PC-9 (cell line): ENCODE results near the gene SELPLG. TPM values are rescaled to one million over a fixed set of nuclear protein-coding genes. Genes with fewer than 3 reads are reported as not detected.
A peak's percentile ranks its signal among the peaks of the same experiment; 100 is the strongest.

ENCODE experiments used
- BruUV-seq: library from RNA; stranded (reverse); fragments of 400-500 nt; replicated peaks from 2 replicates; lab custom pipeline; 2021; lab: Mats Ljungman, UMichigan
- CTCF ChIA-PET: fragments of 300-600 bp; sonication (Branson Sonifier 250); formaldehyde crosslinking; loops from one replicate; lab custom pipeline; 2022; ENCODE audit warnings: antibody characterized with exemption; lab: Charles Lee
- POLR2A ChIA-PET: fragments of 300-600 bp; sonication (Branson Sonifier 250); formaldehyde crosslinking; loops from one replicate; lab custom pipeline; 2022; ENCODE audit warnings: antibody characterized with exemption; ENCODE audit not compliant: unreplicated experiment; lab: Charles Lee
- DNase-seq, 2 experiments: peaks; one replicate each; pipeline versions ENCODE4 v3.0.0 to v3.0.0-alpha.2; 2015 to 2022; ENCODE audit warnings: mixed read lengths in 1 of 2
- H2AFZ ChIP-seq: fragments of 200-600 bp; sonication (generic); 2 replicates; pipeline ENCODE4 v1.8.1; 2017; ENCODE audit warnings: antibody characterized with exemption
- H3F3A ChIP-seq: fragments of 200-600 bp; sonication (generic); 2 replicates; pipeline ENCODE4 v1.8.1; 2017; ENCODE audit warnings: antibody characterized with exemption, mild to moderate bottlenecking, low read depth; ENCODE audit not compliant: insufficient read depth
- H3K27ac ChIP-seq: fragments of 200-600 bp; sonication (generic); 2 replicates; pipeline ENCODE4 v1.6.1; 2016; ENCODE audit warnings: mixed run types
- H3K27me3 ChIP-seq: fragments of 200-600 bp; sonication (generic); 2 replicates; pipeline ENCODE4 v1.6.1; 2016; ENCODE audit warnings: low read depth, mixed run types; ENCODE audit not compliant: insufficient read depth
- H3K36me3 ChIP-seq: fragments of 200-600 bp; sonication (generic); 2 replicates; pipeline ENCODE4 v1.6.1; 2016; ENCODE audit warnings: low read depth, mixed run types
- H3K4me1 ChIP-seq: fragments of 200-600 bp; sonication (generic); replicated peaks from 2 replicates; pipeline ENCODE4 v1.6.1; 2016; ENCODE audit warnings: mixed run types; ENCODE audit not compliant: insufficient read depth
- H3K4me2 ChIP-seq: fragments of 200-600 bp; sonication (generic); 2 replicates; pipeline ENCODE4 v1.6.1; 2017; ENCODE audit warnings: mixed run types
- H3K4me3 ChIP-seq: fragments of 200-600 bp; sonication (generic); 2 replicates; pipeline ENCODE4 v1.6.1; 2016; ENCODE audit warnings: mixed run types
- H3K79me2 ChIP-seq: fragments of 200-600 bp; sonication (generic); 2 replicates; pipeline ENCODE4 v1.6.1; 2017; ENCODE audit warnings: low read depth, mixed run types
- H3K9me2 ChIP-seq: fragments of 200-600 bp; sonication (generic); 2 replicates; pipeline ENCODE4 v1.8.1; 2017; ENCODE audit warnings: mild to moderate bottlenecking; ENCODE audit not compliant: insufficient read depth
- H3K9me3 ChIP-seq: fragments of 200-600 bp; sonication (generic); 2 replicates; pipeline ENCODE4 v1.8.1; 2016; ENCODE audit warnings: low read depth; ENCODE audit not compliant: insufficient read depth
- H4K20me1 ChIP-seq: fragments of 200-600 bp; sonication (generic); 2 replicates; pipeline ENCODE4 v1.8.1; 2017; ENCODE audit not compliant: insufficient read depth
- EZH2 ChIP-seq: fragments of 200-600 bp; sonication (generic); IDR thresholded peaks from 2 replicates; pipeline ENCODE4 v1.8.0; 2017; ENCODE audit warnings: antibody characterized with exemption, low read depth
- intact Hi-C: fragments of 100-400 bp; cut with micrococcal nuclease; formaldehyde crosslinking; loops from one replicate; pipeline ENCODE4 v1.10.0; 2022; ENCODE audit not compliant: unreplicated experiment
- total RNA-seq: library from RNA; stranded (reverse); gene quantifications from 2 replicates; pipeline ENCODE4 v1.2.3, GENCODE V29; 2021
- TF ChIP-seq, protein P1 (sequence below): fragments of 200-600 bp; sonication (generic); conservative IDR thresholded peaks from 2 replicates; pipeline ENCODE4 v1.6.1; 2017; ENCODE audit warnings: mixed run types, antibody characterized with exemption, mild to moderate bottlenecking, moderate library complexity

The SELPLG gene
- total RNA-seq, 1 experiment from 2014 or later = 0.96 TPM

DNA sequence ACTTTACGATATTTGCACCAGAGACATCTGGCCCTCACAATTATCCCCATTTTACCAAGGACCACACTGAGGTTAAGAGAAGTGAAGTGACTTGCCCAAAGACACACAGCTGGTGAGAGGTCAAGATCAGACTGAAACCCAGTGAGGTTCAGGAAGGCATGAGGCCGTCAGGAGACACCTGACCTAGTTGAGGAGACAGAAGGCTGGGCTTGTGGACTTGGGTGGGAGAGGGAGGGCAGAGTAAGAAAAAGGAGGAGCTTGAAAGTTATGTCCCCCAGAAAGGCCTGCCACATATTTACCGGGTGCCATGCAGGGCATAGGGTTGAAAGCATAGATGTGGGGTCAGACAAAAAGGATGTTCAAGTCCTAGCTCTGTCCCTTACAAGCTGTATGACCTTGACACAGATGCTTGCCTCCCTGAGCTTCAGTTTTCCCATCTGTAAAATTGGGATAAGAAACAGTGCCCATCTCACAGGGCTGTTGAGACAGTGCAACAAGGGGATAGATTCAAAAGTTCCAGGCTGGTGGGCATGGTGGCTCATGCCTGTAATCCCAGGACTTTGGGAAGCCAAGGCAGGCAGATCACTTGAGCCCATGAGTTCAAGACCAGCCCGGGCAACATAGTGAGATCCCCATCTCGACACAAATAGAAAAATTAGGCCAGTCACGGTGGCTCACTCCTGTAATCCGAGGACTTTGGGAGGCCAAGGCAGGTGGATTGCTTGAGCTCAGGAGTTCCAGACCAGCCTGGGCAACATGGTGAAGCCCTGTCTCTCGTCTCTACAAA lies 6.4 kb downstream of the SELPLG start:
- ChIA-PET CTCF (interaction anchor here (0.6 kb wide), 1 partner anchor 181 kb away, joined by 3 read pairs; no protein-coding TSS in a partner anchor), POLR2A (no interaction called here)
- no peak for DNase-seq
- no peaks in the 10 kb centered on the region for H3K36me3 ChIP-seq
- no peak overlapping the region for H3K27ac ChIP-seq
- TF ChIP-seq, protein P1, sequence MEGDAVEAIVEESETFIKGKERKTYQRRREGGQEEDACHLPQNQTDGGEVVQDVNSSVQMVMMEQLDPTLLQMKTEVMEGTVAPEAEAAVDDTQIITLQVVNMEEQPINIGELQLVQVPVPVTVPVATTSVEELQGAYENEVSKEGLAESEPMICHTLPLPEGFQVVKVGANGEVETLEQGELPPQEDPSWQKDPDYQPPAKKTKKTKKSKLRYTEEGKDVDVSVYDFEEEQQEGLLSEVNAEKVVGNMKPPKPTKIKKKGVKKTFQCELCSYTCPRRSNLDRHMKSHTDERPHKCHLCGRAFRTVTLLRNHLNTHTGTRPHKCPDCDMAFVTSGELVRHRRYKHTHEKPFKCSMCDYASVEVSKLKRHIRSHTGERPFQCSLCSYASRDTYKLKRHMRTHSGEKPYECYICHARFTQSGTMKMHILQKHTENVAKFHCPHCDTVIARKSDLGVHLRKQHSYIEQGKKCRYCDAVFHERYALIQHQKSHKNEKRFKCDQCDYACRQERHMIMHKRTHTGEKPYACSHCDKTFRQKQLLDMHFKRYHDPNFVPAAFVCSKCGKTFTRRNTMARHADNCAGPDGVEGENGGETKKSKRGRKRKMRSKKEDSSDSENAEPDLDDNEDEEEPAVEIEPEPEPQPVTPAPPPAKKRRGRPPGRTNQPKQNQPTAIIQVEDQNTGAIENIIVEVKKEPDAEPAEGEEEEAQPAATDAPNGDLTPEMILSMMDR = no peak
- no peak for TF ChIP-seq EZH2
- peaks cover 28% of the 10 kb centered on the region for H3F3A ChIP-seq
- 0 out of 2 replicates have a peak overlapping the region, but pooled peaks have one; percentile 62 for H3K4me2 ChIP-seq
- H3K27me3 ChIP-seq = no peaks in the 10 kb centered on the region
- no peaks in the 10 kb centered on the region for H3K9me3 ChIP-seq
- peaks cover 38% of the 10 kb centered on the region for H3K4me1 ChIP-seq
- no TSS peak for BruUV-seq
- no peaks in the 10 kb centered on the region for H3K79me2 ChIP-seq
- no peak overlapping the region for H2AFZ ChIP-seq
- H3K9me2 ChIP-seq = no peaks in the 10 kb centered on the region
- intact Hi-C loops = no loop called here
- no peak overlapping the region for H3K4me3 ChIP-seq
- H4K20me1 ChIP-seq = no peaks in the 10 kb centered on the region

DNA sequence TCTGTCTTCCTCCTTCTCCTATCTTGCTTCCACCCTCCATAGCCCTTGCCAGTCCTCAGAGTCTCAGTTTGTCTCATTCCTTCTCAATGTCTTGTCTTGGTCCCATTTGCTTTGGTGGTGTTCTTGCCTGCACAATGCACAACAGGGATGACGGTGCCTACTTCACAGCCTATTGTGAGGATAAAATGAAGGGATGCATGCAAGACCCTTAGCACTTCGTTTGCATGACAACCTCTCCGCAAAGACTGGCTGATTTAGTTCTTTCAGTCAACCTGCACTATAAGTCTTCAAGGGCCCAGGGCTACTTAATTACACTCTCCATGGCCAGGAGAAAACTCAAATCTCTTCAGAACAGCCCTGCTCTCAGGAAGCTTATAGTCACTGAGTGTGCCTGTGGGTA lies 8.5 kb downstream of the SELPLG start:
- CTCF ChIA-PET = no interaction called here
- peaks cover 23% of the 10 kb centered on the region for H3F3A ChIP-seq
- BruUV-seq = no TSS peak
- no peaks in the 10 kb centered on the region for H3K9me3 ChIP-seq
- intact Hi-C loops = no loop called here
- DNase-seq = no peak
- no peaks in the 10 kb centered on the region for H3K27me3 ChIP-seq
- H3K9me2 ChIP-seq = no peaks in the 10 kb centered on the region
- H3K27ac ChIP-seq = no peak overlapping the region
- TF ChIP-seq, protein P1 = no peak
- no peak for TF ChIP-seq EZH2
- no peaks in the 10 kb centered on the region for H4K20me1 ChIP-seq
- H3K79me2 ChIP-seq = no peaks in the 10 kb centered on the region
- POLR2A ChIA-PET = no interaction called here
- H3K4me3 ChIP-seq = no peak overlapping the region
- no peak overlapping the region for H3K4me2 ChIP-seq
- no peaks in the 10 kb centered on the region for H3K36me3 ChIP-seq
- H2AFZ ChIP-seq = no peak overlapping the region
- peaks cover 34% of the 10 kb centered on the region for H3K4me1 ChIP-seq

DNA sequence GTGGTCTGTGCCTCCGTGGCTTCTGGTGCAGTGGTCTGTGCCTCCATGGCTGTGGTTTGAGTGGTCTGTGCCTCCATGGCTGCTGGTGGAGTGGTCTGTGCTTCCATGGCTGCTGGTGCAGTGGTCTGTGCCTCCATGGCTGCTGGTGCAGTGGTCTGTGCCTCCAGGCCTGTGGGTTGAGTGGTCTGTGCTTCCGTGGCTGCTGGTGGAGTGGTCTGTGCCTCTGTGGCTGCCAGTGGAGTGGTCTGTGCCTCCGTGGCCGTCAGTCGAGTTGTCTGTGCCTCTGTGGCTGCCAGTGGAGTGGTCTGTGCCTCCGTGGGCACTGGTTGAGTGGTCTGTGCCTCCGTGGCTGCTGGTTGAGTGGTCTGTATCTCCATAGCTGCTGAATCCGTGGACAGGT lies 10.1 kb downstream of the SELPLG start:
- intact Hi-C loops = no loop called here
- Histone ChIP-seq H3K27me3 (no peaks in the 10 kb centered on the region), H3K9me2 (no peaks in the 10 kb centered on the region), H3K9me3 (no peaks in the 10 kb centered on the region), H3K36me3 (no peaks in the 10 kb centered on the region), H4K20me1 (no peaks in the 10 kb centered on the region), H3K79me2 (no peaks in the 10 kb centered on the region), H3K4me2 (no peak overlapping the region), H3F3A (peaks cover 13% of the 10 kb centered on the region; the same call in 1 of the 2 replicates), H2AFZ (no peak overlapping the region), H3K4me1 (peaks cover 26% of the 10 kb centered on the region), H3K27ac (no peak overlapping the region), H3K4me3 (no peak overlapping the region)
- POLR2A ChIA-PET = no interaction called here
- CTCF ChIA-PET = interaction anchor here (0.6 kb wide), 1 partner anchor 23 kb away, joined by 10 read pairs; no protein-coding TSS in a partner anchor
- no peak for DNase-seq
- no TSS peak for BruUV-seq
- no peak for TF ChIP-seq EZH2
- TF ChIP-seq, protein P1 = no peak
